Epithelial cell of proximal tubule (primary cell): Measurements from ENCODE around the gene NRAP. TPM values are rescaled to one million over a fixed set of nuclear protein-coding genes. Genes with fewer than 3 reads are reported as not detected.

ENCODE experiments used
- DNase-seq: peaks from one replicate; pipeline ENCODE4 v3.0.0-alpha.2; 2011; ENCODE audit warnings: low read depth
- H3K4me3 ChIP-seq: 2 replicates; pipeline ENCODE4 v1.5.1; 2011; ENCODE audit warnings: low read depth, mild to moderate bottlenecking, low read length
- CTCF ChIP-seq: conservative IDR thresholded peaks from 2 replicates; pipeline ENCODE4 v1.5.1; 2012; ENCODE audit warnings: low read depth, mild to moderate bottlenecking, low read length
- total RNA-seq: library from RNA; depleted of rRNA; stranded (reverse); fragments of >200 nt; gene quantifications from 2 replicates; pipeline ENCODE4 v1.2.3, GENCODE V29; 2015

Gene NRAP
- total RNA-seq, 1 donor from 2014 or later, result not detected

GRCh38 chr10:113625461-113626186 is 38.2 kb downstream of the NRAP start:
- no peak overlapping the region for H3K4me3 ChIP-seq
- no peak for DNase-seq
- no peak for TF ChIP-seq CTCF

GRCh38 chr10:113622831-113623230 is 41.0 kb downstream of the NRAP start:
- TF ChIP-seq CTCF, result no peak
- no peak overlapping the region for H3K4me3 ChIP-seq
- no peak for DNase-seq

- H3K4me3 ChIP-seq, result no peak overlapping the region
- DNase-seq, result no peak
- no peak for TF ChIP-seq CTCF
Measured at GRCh38 chr10:113621799-113622198, 42.0 kb downstream of the NRAP start.

- no peak overlapping the region for H3K4me3 ChIP-seq
- no peak for TF ChIP-seq CTCF
- DNase-seq, result no peak
Measured at GRCh38 chr10:113620936-113621335, 42.9 kb downstream of the NRAP start.

- no peak for DNase-seq
Measured at GRCh38 chr10:113620511-113620910, 43.3 kb downstream of the NRAP start.

GRCh38 chr10:113619401-113619800 is 44.4 kb downstream of the NRAP start:
- no peak overlapping the region for H3K4me3 ChIP-seq
- TF ChIP-seq CTCF, result no peak
- no peak for DNase-seq

More at GRCh38 chr10:113620511-113620910, 43.3 kb downstream of the NRAP start:
- TF ChIP-seq CTCF, result no peak
- no peak overlapping the region for H3K4me3 ChIP-seq

- TF ChIP-seq CTCF, result no peak
- no peak overlapping the region for H3K4me3 ChIP-seq
- DNase-seq, result no peak
Measured at GRCh38 chr10:113618338-113618737, 45.5 kb downstream of the NRAP start.
